HG03066 (cell line): ENCODE results near the gene AIF1L.
"Not testable (repeated sequence)": the region's sequence is repeated elsewhere in the genome, so short reads cannot be mapped to it uniquely, and the experiment has no call there.

ENCODE experiments used
- ATAC-seq: cut with Tn5 transposase; IDR thresholded peaks from one replicate; pipeline ENCODE4 v1.9.1; 2021; ENCODE audit warnings: low read depth; ENCODE audit not compliant: unreplicated experiment

The AIF1L gene

GRCh38 chr9:131097948-131098278 lies 1.6 kb downstream of the AIF1L start:
- ATAC-seq = no peak

GRCh38 chr9:131098391-131099101 lies 2.2 kb downstream of the AIF1L start:
- ATAC-seq = no peak

DNA sequence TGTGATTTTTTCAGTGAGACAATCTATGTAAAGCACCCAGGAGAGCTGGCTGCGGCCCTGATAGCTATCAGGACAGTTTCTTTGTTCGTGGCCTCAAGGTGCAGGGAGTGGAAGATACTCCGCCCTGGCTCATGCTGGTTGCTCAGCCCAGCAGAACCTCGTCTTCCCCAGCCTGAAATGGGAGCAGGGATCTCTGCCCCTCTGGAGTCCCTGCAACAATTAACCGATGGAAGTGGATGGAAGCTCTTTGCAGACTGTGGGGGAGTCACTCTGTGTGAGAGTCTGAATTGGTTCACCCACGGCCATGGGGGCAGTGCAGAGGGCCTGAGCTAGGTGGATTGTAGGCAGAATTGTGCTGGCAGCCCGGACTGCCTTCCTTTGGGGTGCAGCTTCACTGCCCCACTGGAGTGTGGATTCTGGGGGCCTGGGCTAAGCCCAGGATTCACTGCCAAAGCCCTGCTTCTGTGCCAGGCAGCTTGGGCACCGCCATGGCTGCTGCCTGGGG lies 2.8 kb downstream of the AIF1L start:
- no peak for ATAC-seq

GRCh38 chr9:131099845-131100244 lies 3.5 kb downstream of the AIF1L start:
- ATAC-seq = not testable (repeated sequence)

- ATAC-seq = no peak
Observed at GRCh38 chr9:131100445-131100844, 4.1 kb downstream of the AIF1L start.

DNA sequence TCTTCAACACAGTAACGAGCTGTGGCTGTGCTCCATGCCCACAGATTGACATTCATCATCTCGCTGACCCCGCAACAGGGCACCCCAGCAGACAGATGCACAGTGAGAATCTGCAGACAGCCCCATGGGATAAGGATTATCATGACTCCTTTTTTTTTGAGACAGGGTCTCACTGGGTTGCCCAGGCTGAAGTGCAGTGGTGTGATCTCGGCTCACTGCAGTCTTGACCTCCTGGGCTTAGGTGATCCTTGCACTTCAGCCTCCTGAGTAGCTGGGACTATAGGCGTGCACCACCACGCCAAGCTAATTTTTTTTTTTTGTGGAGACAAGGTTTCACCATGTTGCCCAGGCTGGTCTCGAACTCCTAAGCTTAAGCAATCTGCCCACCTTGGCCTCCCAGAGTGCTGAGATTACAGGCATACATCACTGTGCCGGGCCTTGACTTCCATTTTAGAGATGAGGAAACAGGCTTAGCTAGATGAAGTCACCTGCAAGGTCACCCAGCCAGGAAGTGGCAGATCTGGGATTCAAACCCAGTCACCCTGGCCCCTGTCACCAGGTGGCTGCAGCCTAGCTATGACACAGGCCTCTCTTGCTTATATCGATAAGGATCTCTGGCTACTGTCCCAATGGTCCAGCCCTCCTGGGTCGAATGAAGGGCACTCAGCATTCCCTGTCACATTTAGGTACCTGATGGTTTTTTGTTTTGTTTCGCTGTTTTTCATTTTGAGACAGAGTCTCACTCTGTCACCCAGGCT lies 5.1 kb downstream of the AIF1L start:
- ATAC-seq = no peak

- ATAC-seq = no peak
Observed at GRCh38 chr9:131103024-131103423, 6.7 kb downstream of the AIF1L start.

- no peak for ATAC-seq
Observed at GRCh38 chr9:131103535-131103934, 7.2 kb downstream of the AIF1L start.

DNA sequence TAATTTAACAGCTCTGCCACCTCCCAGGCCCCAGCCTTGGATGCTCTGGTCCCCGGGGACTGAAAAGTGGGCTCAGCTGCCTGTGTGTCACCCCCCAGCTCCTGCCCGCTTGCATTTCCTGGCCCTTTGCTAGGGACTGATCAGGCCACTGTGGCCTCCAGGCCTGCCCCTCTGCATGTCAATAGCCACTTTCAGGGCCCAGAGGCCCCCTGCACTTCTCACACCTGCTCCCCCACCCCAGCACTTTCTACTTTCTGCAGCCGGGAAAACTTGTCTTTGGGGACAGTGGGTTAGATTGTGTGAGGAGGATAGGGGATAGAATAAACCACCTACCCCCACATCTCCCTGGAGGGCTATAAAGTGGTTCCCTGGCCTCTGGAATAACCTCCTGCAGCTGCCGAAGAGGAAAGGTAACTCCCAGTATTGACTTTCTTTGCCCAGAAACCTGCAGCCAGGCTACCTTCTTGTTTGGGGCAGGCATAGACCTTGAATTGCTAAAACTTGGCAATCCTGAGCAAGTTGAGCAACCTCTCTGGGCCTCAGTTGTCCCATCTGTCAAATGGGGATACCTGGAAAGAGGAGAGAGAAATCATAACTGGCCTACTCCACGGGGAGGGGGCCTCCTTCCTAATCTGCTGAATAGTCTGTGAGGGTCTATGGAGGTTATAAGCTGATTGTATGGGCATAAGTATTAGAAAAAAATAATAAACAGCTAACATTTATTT lies 7.8 kb downstream of the AIF1L start:
- no peak for ATAC-seq

- no peak for ATAC-seq
Observed at GRCh38 chr9:131105952-131106351, 9.6 kb downstream of the AIF1L start.

DNA sequence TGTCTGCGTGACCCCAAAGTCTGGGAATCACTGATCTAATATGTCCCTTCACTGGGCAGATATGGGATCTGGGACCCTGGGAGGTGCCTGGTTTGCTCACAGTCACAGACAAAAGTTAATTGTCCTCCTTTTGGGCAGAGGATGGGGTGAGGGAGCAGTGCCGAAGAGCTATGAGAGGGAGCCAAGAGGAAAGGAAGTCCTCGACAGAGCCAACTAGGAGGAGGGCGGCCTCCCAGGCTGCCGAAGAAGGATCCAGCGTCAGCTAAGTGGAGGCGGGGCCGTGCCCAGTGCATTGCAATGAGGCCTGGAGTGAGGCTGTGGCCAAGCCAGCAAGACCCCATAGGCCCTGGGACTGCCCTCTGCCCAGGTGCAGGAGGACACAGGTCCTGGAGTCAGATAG lies 11.4 kb downstream of the AIF1L start:
- ATAC-seq = no peak

DNA sequence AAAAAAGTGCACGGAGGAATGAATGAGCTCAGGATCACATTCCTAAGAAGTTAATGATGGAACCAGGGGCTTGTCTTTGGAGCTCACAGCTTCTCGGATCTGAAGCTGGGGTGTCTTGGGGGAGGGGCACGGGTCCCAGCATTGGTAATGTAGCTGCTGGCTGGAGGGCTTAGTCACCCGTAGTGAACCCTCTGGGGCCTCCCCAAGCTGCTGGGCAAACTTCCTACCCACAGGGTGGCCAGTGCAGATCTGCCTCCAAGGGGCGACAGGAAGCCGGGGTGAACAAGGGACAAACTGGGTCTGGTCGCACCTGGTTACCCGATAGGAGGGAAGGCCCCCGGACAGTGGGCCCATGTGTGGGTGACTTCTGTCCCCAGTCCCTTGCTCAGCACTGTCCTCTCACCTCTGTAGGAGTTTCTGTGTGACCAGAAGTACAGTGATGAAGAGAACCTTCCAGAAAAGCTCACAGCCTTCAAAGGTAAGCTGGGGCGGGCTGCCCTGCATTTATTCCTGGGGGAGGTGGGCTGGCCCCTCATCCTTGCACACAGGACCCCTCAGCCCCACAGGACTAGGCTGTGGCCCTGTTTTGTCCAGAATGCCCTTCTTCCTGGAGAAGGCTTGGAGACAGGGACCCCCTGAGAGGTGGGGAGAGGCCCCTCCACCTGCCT lies 15.0 kb downstream of the AIF1L start:
- ATAC-seq = no peak

GRCh38 chr9:131111854-131112311 lies 15.6 kb downstream of the AIF1L start:
- no peak for ATAC-seq

DNA sequence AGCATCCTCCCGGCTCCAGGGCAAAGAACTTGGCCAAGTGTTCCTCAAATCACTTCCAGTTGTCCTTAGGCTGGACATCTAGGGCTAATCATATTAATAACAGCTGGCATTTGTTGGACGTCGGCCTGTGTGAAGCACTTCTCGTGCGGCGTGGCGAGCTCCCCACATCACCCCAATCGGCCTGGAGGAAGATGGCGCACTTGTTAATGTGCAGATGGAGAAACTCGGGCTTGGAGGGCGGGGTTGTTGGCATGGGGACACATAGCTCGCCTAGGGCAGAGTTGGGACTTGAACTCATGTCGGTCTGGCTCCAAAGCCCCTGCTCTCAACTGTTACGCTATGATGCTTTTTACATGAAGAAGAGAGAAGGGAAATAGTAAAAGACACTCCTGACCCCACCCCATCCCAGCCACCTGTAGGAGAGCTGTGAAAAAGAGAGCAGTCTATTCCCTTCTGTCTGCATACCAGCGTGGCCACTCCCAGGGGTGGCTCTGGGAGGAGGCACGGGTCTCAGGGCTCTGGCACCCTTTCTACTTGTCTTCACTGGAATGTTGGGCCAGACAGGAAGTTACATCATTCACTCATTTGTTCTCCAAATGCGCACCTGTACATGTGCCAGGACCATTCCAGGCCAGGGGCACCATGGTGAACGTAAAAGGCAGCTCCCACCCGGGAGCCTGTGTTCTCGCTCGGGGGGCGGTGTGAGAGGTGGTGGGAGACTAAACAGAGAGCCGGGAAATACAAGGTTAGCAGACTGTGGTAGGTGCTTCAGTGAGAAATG lies 16.2 kb downstream of the AIF1L start:
- ATAC-seq = no peak

GRCh38 chr9:131113655-131114054 lies 17.3 kb downstream of the AIF1L start:
- no peak for ATAC-seq

- ATAC-seq = no peak
Observed at GRCh38 chr9:131114084-131114535, 17.8 kb downstream of the AIF1L start.

GRCh38 chr9:131115360-131115742 lies 19.0 kb downstream of the AIF1L start:
- ATAC-seq = not testable (repeated sequence)

- no peak for ATAC-seq
Observed at GRCh38 chr9:131116281-131117120, 20.2 kb downstream of the AIF1L start.

- ATAC-seq = no peak
Observed at GRCh38 chr9:131117121-131117761, 20.9 kb downstream of the AIF1L start.
